Activated CD8-positive, alpha-beta T cell treated with anti-CD3 and anti-CD28 coated beads for 36 hours (primary cell): ENCODE results near the gene CAPN12. TPM values are rescaled to one million over a fixed set of nuclear protein-coding genes. Genes with fewer than 3 reads are reported as not detected.

Source experiments
- ATAC-seq: fragments of 200-7000 bp; cut with Tn5 transposase; one replicate; pipeline ENCODE4 v1.10.0; 2021; ENCODE audit warnings: mild to moderate bottlenecking, moderate library complexity
- CTCF ChIA-PET: fragments of 350-600 bp; sonication (Branson Sonifier 250); formaldehyde crosslinking; loops from one replicate; lab custom pipeline; 2021; ENCODE audit warnings: antibody characterized with exemption; lab: Charles Lee
- POLR2A ChIA-PET: fragments of 350-600 bp; sonication (Branson Sonifier 250); formaldehyde crosslinking; loops from one replicate; lab custom pipeline; 2021; ENCODE audit warnings: antibody characterized with exemption; lab: Charles Lee
- DNase-seq: peaks from one replicate; pipeline ENCODE4 v3.0.0-alpha.2; 2020
- H3K27ac Mint-ChIP-seq: one replicate; pipeline ENCODE4 v1.8.0; 2021; ENCODE audit warnings: mild to moderate bottlenecking, mixed read lengths
- H3K27me3 Mint-ChIP-seq: one replicate; pipeline ENCODE4 v1.8.0; 2021; ENCODE audit warnings: mixed read lengths
- H3K36me3 Mint-ChIP-seq: one replicate; pipeline ENCODE4 v1.8.0; 2021; ENCODE audit warnings: low read depth, mixed read lengths
- H3K4me1 Mint-ChIP-seq: one replicate; pipeline ENCODE4 v1.8.0; 2021; ENCODE audit warnings: low read depth, mixed read lengths
- H3K4me3 Mint-ChIP-seq: one replicate; pipeline ENCODE4 v1.8.0; 2021; ENCODE audit warnings: mild to moderate bottlenecking, moderate library complexity, mixed read lengths
- H3K9me3 Mint-ChIP-seq: one replicate; pipeline ENCODE4 v1.8.0; 2021; ENCODE audit warnings: mixed read lengths
- intact Hi-C: fragments of 100-400 bp; cut with micrococcal nuclease; formaldehyde crosslinking; loops from one replicate; pipeline ENCODE4 v1.10.0; 2022
- total RNA-seq, 2 experiments: library from RNA; stranded (reverse); gene quantifications; one replicate each; pipeline ENCODE4 v1.2.3, GENCODE V29; 2021
- TF ChIP-seq, protein P1 (sequence below): fragments of 200-600 bp; IDR thresholded peaks from one replicate; pipeline ENCODE4 v1.8.0; 2022; ENCODE audit warnings: antibody characterized with exemption, mild to moderate bottlenecking

Gene CAPN12
- total RNA-seq, 2 experiments from 2014 or later = 19.6 to 22.7 TPM

GRCh38 chr19:38682195-38682867, 61.9 kb downstream of the CAPN12 start:
- Mint-ChIP-seq H3K9me3 (no peaks in the 10 kb centered on the region), H3K4me1 (peaks cover 70% of the 10 kb centered on the region), H3K4me3 (no peak overlapping the region), H3K36me3 (peaks cover 22% of the 10 kb centered on the region), H3K27ac (no peak overlapping the region), H3K27me3 (no peaks in the 10 kb centered on the region)
- DNase-seq (no peak), ATAC-seq (no peak)
- TF ChIP-seq, protein P1, sequence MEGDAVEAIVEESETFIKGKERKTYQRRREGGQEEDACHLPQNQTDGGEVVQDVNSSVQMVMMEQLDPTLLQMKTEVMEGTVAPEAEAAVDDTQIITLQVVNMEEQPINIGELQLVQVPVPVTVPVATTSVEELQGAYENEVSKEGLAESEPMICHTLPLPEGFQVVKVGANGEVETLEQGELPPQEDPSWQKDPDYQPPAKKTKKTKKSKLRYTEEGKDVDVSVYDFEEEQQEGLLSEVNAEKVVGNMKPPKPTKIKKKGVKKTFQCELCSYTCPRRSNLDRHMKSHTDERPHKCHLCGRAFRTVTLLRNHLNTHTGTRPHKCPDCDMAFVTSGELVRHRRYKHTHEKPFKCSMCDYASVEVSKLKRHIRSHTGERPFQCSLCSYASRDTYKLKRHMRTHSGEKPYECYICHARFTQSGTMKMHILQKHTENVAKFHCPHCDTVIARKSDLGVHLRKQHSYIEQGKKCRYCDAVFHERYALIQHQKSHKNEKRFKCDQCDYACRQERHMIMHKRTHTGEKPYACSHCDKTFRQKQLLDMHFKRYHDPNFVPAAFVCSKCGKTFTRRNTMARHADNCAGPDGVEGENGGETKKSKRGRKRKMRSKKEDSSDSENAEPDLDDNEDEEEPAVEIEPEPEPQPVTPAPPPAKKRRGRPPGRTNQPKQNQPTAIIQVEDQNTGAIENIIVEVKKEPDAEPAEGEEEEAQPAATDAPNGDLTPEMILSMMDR = no peak
- POLR2A ChIA-PET = interaction anchor here (2.5 kb wide), 1 partner anchor 26 kb away, joined by 7 read pairs; no protein-coding TSS in a partner anchor
- CTCF ChIA-PET = interaction anchor here (1.9 kb wide), 1 partner anchor 47 kb away, joined by 8 read pairs; no protein-coding TSS in a partner anchor
- intact Hi-C loops = no loop called here

Other genes with a start within 250 kb of the CAPN12 start
- 100 to 1,000 TPM; 166 to 174 TPM for gene MAP4K1, start 126.5 kb downstream of the CAPN12 start, total RNA-seq
- gene EIF3K, start 125.3 kb downstream of the CAPN12 start, total RNA-seq = 100 to 1,000 TPM; 306 to 308 TPM
- gene ACTN4, start 96.8 kb downstream of the CAPN12 start, total RNA-seq = 100 to 1,000 TPM; 183 to 189 TPM
- gene LGALS7, start 29.0 kb upstream of the CAPN12 start, total RNA-seq = not detected
- gene LGALS7B, start 44.7 kb upstream of the CAPN12 start, total RNA-seq = not detected
- under 1 TPM; 0.29 to 0.72 TPM for gene LGALS4, start 68.5 kb upstream of the CAPN12 start, total RNA-seq
- gene ECH1, start 87.3 kb upstream of the CAPN12 start, total RNA-seq = 100 to 1,000 TPM; 125 to 128 TPM
- gene HNRNPL, start 105.5 kb upstream of the CAPN12 start, total RNA-seq = 100 to 1,000 TPM; 747 to 761 TPM
- 10 to 100 TPM; 85.5 to 87.7 TPM for gene RINL, start 133.8 kb upstream of the CAPN12 start, total RNA-seq
- gene SIRT2, start 155.1 kb upstream of the CAPN12 start, total RNA-seq = 10 to 100 TPM; 20.0 to 21.5 TPM
- gene NFKBIB, start 155.5 kb upstream of the CAPN12 start, total RNA-seq = 10 to 100 TPM; 56.5 to 57.9 TPM
- under 1 TPM; 0.56 to 0.69 TPM for gene CCER2, start 167.7 kb upstream of the CAPN12 start, total RNA-seq
- gene SARS2, start 186.3 kb upstream of the CAPN12 start, total RNA-seq = 10 to 100 TPM; 43.4 to 48.6 TPM
- gene MRPS12, start 186.5 kb upstream of the CAPN12 start, total RNA-seq = 10 to 100 TPM; 80.1 to 81.2 TPM
- gene FBXO17, start 231.3 kb upstream of the CAPN12 start, total RNA-seq = not detected